HG03159 (cell line): ENCODE measurements around the gene SUGP1.
A peak's percentile ranks its signal among the peaks of the same experiment; 100 is the strongest.
"Not testable (repeated sequence)": the region's sequence is repeated elsewhere in the genome, so short reads cannot be mapped to it uniquely, and the experiment has no call there.

ENCODE experiments used
- ATAC-seq: cut with Tn5 transposase; IDR thresholded peaks from one replicate; pipeline ENCODE4 v1.9.1; 2021; ENCODE audit warnings: mild to moderate bottlenecking, moderate library complexity; ENCODE audit not compliant: unreplicated experiment

SUGP1 gene

GRCh38 chr19:19320361-19321140 is at the start of gene SUGP1, which contains the start of gene MAU2:
SUGP1 (minus strand) TSS chr19:19320509; CDS start chr19:19320496, 13 bp downstream.
MAU2 (plus strand) TSS chr19:19320829; CDS start chr19:19320860, 31 bp downstream.
- peak; percentile 90 for ATAC-seq

GRCh38 chr19:19368087-19368486 is 47.8 kb upstream of the SUGP1 start:
- no peak for ATAC-seq

- ATAC-seq: no peak
These were observed 46.4 kb upstream of the SUGP1 start for GRCh38 chr19:19366434-19367396.

GRCh38 chr19:19362075-19362474 is 41.8 kb upstream of the SUGP1 start:
- no peak for ATAC-seq

- peak; percentile 72 for ATAC-seq
These were observed 40.8 kb upstream of the SUGP1 start for GRCh38 chr19:19361075-19361594.

- ATAC-seq: no peak
These were observed 36.7 kb upstream of the SUGP1 start for GRCh38 chr19:19356901-19357566.

GRCh38 chr19:19356500-19356899 is 36.2 kb upstream of the SUGP1 start:
- no peak for ATAC-seq

GRCh38 chr19:19355606-19356139 is 35.4 kb upstream of the SUGP1 start:
- no peak for ATAC-seq

- no peak for ATAC-seq
These were observed 34.6 kb upstream of the SUGP1 start for GRCh38 chr19:19354932-19355331.

- ATAC-seq: no peak
These were observed 33.7 kb upstream of the SUGP1 start for GRCh38 chr19:19354007-19354406.

GRCh38 chr19:19352823-19353222 is 32.5 kb upstream of the SUGP1 start:
- no peak for ATAC-seq

- not testable (repeated sequence) for ATAC-seq
These were observed 30.4 kb upstream of the SUGP1 start for GRCh38 chr19:19350756-19351155.

GRCh38 chr19:19349365-19349764 is 29.1 kb upstream of the SUGP1 start:
- no peak for ATAC-seq

- no peak for ATAC-seq
These were observed 28.0 kb upstream of the SUGP1 start for GRCh38 chr19:19348266-19348665.

- no peak for ATAC-seq
These were observed 27.2 kb upstream of the SUGP1 start for GRCh38 chr19:19347401-19348110.

- ATAC-seq: no peak
These were observed 25.7 kb upstream of the SUGP1 start for GRCh38 chr19:19345970-19346369.

GRCh38 chr19:19345232-19345631 is 24.9 kb upstream of the SUGP1 start:
- ATAC-seq: no peak

- ATAC-seq: no peak
These were observed 23.5 kb upstream of the SUGP1 start for GRCh38 chr19:19343762-19344161.

GRCh38 chr19:19343016-19343362 is 22.7 kb upstream of the SUGP1 start:
- no peak for ATAC-seq
